Right atrium auricular region (tissue), 2 donors: ENCODE data around the gene MYPN. TPM values are rescaled to one million over a fixed set of nuclear protein-coding genes. Genes with fewer than 3 reads are reported as not detected.
A peak's percentile ranks its signal among the peaks of the same experiment; 100 is the strongest.

Source experiments
- DNase-seq: peaks from one replicate; pipeline ENCODE4 v3.0.0-alpha.2; 2019; ENCODE audit warnings: low spot score
- H3K27ac ChIP-seq, 2 donors: fragments of 200-600 bp; sonication (generic); 1 replicate in 1 of 2; 2 replicates in 1 of 2; pipeline ENCODE4 v1.5.1; 2016 to 2019
- H3K27me3 ChIP-seq, 2 donors: fragments of 200-600 bp; sonication (generic); one replicate each; pipeline versions ENCODE4 v1.5.1 to v1.6.0; 2017 to 2019
- H3K36me3 ChIP-seq: fragments of 200-600 bp; sonication (generic); one replicate; pipeline ENCODE4 v1.5.1; 2016
- H3K4me1 ChIP-seq, 2 donors: fragments of 200-600 bp; sonication (generic); one replicate each; pipeline versions ENCODE4 v1.5.1 to v1.6.0; 2017 to 2019
- H3K4me3 ChIP-seq, 2 donors: fragments of 200-600 bp; sonication (generic); 1 replicate in 1 of 2; 2 replicates in 1 of 2; pipeline ENCODE4 v1.5.1; 2017 to 2019; ENCODE audit warnings: mild to moderate bottlenecking in 1 of 2, moderate library complexity in 1 of 2
- H3K9me3 ChIP-seq, 2 donors: fragments of 200-600 bp; sonication (generic); one replicate each; pipeline ENCODE4 v1.5.1; 2019
- CTCF ChIP-seq, 2 donors: fragments of 200-600 bp; sonication (generic); IDR thresholded peaks; one replicate each; pipeline ENCODE4 v1.5.1; 2019; ENCODE audit warnings: antibody characterized with exemption in 2 of 2
- total RNA-seq, 2 donors: library from RNA; depleted of rRNA; stranded (reverse); fragments of >200 nt; gene quantifications; one replicate each; pipeline ENCODE4 v1.1.0, GENCODE V29; 2016

Gene MYPN
- total RNA-seq, 2 donors from 2014 or later = 93.5 to 145 TPM

DNA sequence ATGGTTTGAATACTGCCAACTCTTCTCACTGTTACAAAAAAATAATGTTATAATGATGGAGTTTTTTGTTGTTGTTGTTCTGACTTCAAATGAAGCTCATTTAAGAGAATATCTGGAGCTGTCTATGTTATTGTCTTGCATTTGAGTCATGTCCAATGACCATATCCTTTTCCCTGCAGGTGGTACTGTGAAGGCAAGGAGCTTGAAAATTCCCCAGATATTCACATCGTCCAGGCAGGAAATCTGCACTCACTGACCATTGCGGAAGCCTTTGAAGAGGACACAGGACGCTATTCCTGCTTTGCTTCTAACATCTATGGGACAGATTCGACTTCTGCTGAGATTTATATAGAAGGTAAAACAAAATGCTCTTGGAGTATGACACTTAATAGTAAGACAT lies 33.5 kb downstream of the MYPN start:
- H3K4me1 ChIP-seq = peaks cover 0 to 4% of the 10 kb centered on the region in 2 donors
- H3K36me3 ChIP-seq = peaks cover 27% of the 10 kb centered on the region
- no peak for TF ChIP-seq CTCF (IDR thresholded peaks at IDR 0.05)
- H3K27ac ChIP-seq = peak overlapping the region in 1 of 2 donors; percentile 94
- DNase-seq = no peak
- no peaks in the 10 kb centered on the region for H3K27me3 ChIP-seq
- H3K9me3 ChIP-seq = no peaks in the 10 kb centered on the region
- H3K4me3 ChIP-seq = no peak overlapping the region

- no peak for TF ChIP-seq CTCF (IDR thresholded peaks at IDR 0.05)
- Histone ChIP-seq H3K27ac (peak overlapping the region in 1 of 2 donors; percentile 94), H3K36me3 (peaks cover 41% of the 10 kb centered on the region), H3K4me1 (no peaks in the 10 kb centered on the region), H3K4me3 (no peak overlapping the region), H3K27me3 (no peaks in the 10 kb centered on the region), H3K9me3 (no peaks in the 10 kb centered on the region)
- no peak for DNase-seq
These were observed 35.4 kb downstream of the MYPN start for GRCh38 chr10:68144709-68145108.

GRCh38 chr10:68145705-68146104 lies 36.4 kb downstream of the MYPN start:
- Histone ChIP-seq H3K27me3 (no peaks in the 10 kb centered on the region), H3K4me1 (no peaks in the 10 kb centered on the region), H3K36me3 (peaks cover 51% of the 10 kb centered on the region), H3K9me3 (no peaks in the 10 kb centered on the region), H3K27ac (peak overlapping the region in 1 of 2 donors; percentile 11), H3K4me3 (no peak overlapping the region)
- DNase-seq = no peak
- TF ChIP-seq CTCF (IDR thresholded peaks at IDR 0.05) = no peak

- no peaks in the 10 kb centered on the region for H3K9me3 ChIP-seq
- DNase-seq = no peak
- TF ChIP-seq CTCF (IDR thresholded peaks at IDR 0.05) = no peak
- H3K27ac ChIP-seq = peak overlapping the region in 1 of 2 donors; percentile 11
- H3K36me3 ChIP-seq = peaks cover 55% of the 10 kb centered on the region
- H3K4me3 ChIP-seq = no peak overlapping the region
- H3K27me3 ChIP-seq = no peaks in the 10 kb centered on the region
- H3K4me1 ChIP-seq = no peaks in the 10 kb centered on the region
These were observed 36.8 kb downstream of the MYPN start for GRCh38 chr10:68146133-68146532.

- DNase-seq = no peak
- no peaks in the 10 kb centered on the region for H3K9me3 ChIP-seq
- H3K4me3 ChIP-seq = no peak overlapping the region
- TF ChIP-seq CTCF (IDR thresholded peaks at IDR 0.05) = no peak
- H3K27me3 ChIP-seq = no peaks in the 10 kb centered on the region
- peaks cover 39% of the 10 kb centered on the region for H3K36me3 ChIP-seq
- H3K4me1 ChIP-seq = peaks cover 0 to 29% of the 10 kb centered on the region in 2 donors
- H3K27ac ChIP-seq = peak overlapping the region; percentile 80 to 87
These were observed 42.2 kb downstream of the MYPN start for GRCh38 chr10:68151453-68151852.
